Measurements from ENCODE around the gene TBX6.

The TBX6 gene

GRCh38 chr16:30096105-30096861 is 4.6 kb upstream of the TBX6 start, which contains the start of gene YPEL3:
TSS of gene YPEL3 (minus strand) at chr16:30096213. CDS start at chr16:30095482, 731 bp downstream.
- POLR2A ChIA-PET, result interaction anchor here (0.9 to 7.9 kb wide), 8 partner anchors 9 to 514 kb away, joined by 3 to 155 read pairs (median 6); partner anchors contain the start of genes ALDOA, CD2BP2 and ZNF689
- CTCF ChIA-PET, result interaction anchor here (0.6 to 1.0 kb wide), 3 partner anchors 41 to 64 kb away, joined by 3 to 4 read pairs (median 3); no protein-coding TSS in a partner anchor
- TF ChIP-seq FOXM1 (IDR thresholded peaks at IDR 0.05; ENCODE audit: borderline replicate concordance) (peak; percentile 48; the same call in 1 of the 2 replicates), TARDBP (IDR thresholded peaks at IDR 0.05) (no peak), L3MBTL2 (conservative IDR thresholded peaks at IDR 0.05) (peak; percentile 78), ELF4 (IDR thresholded peaks at IDR 0.05) (peak; percentile 55; the same call in 1 of the 2 replicates)
- peak; percentile 99 for DNase-seq (ENCODE audit: extremely low spot score)

- ChIA-PET CTCF (interaction anchor here (0.6 kb wide), 1 partner anchor 26 kb away, joined by 3 read pairs; no protein-coding TSS in a partner anchor), POLR2A (interaction anchor here (0.6 to 7.9 kb wide), 9 partner anchors 10 to 515 kb away, joined by 3 to 155 read pairs (median 6); partner anchors contain the start of genes ALDOA, CORO1A and ZNF689)
- no peak for DNase-seq (ENCODE audit: extremely low spot score)
Measured at GRCh38 chr16:30095166-30096078, 3.7 kb upstream of the TBX6 start.

DNA sequence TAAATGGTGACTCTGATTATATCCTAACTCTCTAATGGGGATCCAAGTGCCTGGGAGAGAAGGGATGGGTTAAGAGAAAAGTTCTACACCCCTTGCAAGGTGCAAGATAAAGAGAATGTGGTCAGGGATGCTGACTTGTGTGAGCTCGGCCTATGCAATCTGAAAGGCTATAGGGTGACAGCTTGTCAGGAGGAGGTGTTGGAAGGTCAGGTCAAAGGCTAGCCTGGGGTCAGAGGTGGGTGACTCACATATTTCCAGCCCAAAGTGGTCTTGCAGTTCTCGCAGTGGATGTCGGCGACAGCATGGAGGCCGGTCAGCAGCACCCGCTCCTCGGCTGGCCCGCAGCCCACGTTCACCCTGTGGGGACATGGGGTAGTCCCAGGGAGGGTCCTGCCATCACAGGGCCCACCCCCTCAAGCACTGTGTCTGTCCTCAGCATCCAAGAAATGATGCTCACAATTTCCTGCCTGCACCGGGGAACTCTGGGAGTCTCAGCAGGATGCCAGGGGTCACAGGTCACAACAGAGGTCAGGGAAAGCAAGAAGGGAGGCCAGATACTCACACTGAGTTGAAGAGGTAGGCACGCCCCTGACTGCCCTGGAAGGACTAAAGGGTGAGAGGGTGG is 2.9 kb upstream of the TBX6 start:
- ChIA-PET POLR2A (interaction anchor here (0.8 to 7.9 kb wide), 5 partner anchors 9 to 89 kb away, joined by 3 to 155 read pairs (median 5); partner anchors contain the start of genes ALDOA and CORO1A), CTCF (interaction anchor here (0.5 to 0.6 kb wide), 2 partner anchors 26 to 913 kb away, joined by 3 read pairs; no protein-coding TSS in a partner anchor)
- no peak for TF ChIP-seq ZNF384 (IDR thresholded peaks at IDR 0.05)

More at GRCh38 chr16:30095166-30096078, 3.7 kb upstream of the TBX6 start:
- no peak for TF ChIP-seq SP1 (IDR thresholded peaks at IDR 0.05)
- TF ChIP-seq LEF1 (IDR thresholded peaks at IDR 0.05; ENCODE audit: borderline replicate concordance), result no peak
- no peak for TF ChIP-seq ZNF384 (IDR thresholded peaks at IDR 0.05)
- no peak for TF ChIP-seq FOXA1 (IDR thresholded peaks at IDR 0.05)
- no peak for TF ChIP-seq L3MBTL2 (conservative IDR thresholded peaks at IDR 0.05)
- TF ChIP-seq ELF4 (IDR thresholded peaks at IDR 0.05), result no peak
- TF ChIP-seq FOXM1 (IDR thresholded peaks at IDR 0.05; ENCODE audit: borderline replicate concordance), result no peak
- TF ChIP-seq BHLHE40 (IDR thresholded peaks at IDR 0.05; ENCODE audit: borderline replicate concordance), result no peak
- no peak for TF ChIP-seq NFRKB (IDR thresholded peaks at IDR 0.05)
- TF ChIP-seq ARNT (IDR thresholded peaks at IDR 0.05), result no peak
- no peak for TF ChIP-seq TARDBP (IDR thresholded peaks at IDR 0.05)
- no peak for TF ChIP-seq CTBP1 (IDR thresholded peaks at IDR 0.05; ENCODE audit: borderline replicate concordance)
- TF ChIP-seq, protein P1, sequence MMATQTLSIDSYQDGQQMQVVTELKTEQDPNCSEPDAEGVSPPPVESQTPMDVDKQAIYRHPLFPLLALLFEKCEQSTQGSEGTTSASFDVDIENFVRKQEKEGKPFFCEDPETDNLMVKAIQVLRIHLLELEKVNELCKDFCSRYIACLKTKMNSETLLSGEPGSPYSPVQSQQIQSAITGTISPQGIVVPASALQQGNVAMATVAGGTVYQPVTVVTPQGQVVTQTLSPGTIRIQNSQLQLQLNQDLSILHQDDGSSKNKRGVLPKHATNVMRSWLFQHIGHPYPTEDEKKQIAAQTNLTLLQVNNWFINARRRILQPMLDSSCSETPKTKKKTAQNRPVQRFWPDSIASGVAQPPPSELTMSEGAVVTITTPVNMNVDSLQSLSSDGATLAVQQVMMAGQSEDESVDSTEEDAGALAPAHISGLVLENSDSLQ (IDR thresholded peaks at IDR 0.05), result no peak
- no peak for TF ChIP-seq SUZ12 (IDR thresholded peaks at IDR 0.05)
- TF ChIP-seq HDGF (IDR thresholded peaks at IDR 0.05; ENCODE audit: borderline replicate concordance), result no peak
- no peak for TF ChIP-seq FOXK2 (IDR thresholded peaks at IDR 0.05)

GRCh38 chr16:30092373-30093010 is 768 bp upstream of the TBX6 start:
- TF ChIP-seq FOXK2 (IDR thresholded peaks at IDR 0.05), result no peak
- TF ChIP-seq HDGF (IDR thresholded peaks at IDR 0.05; ENCODE audit: borderline replicate concordance), result 0 out of 2 replicates have a peak, but pooled peaks have one; percentile 59
- TF ChIP-seq L3MBTL2 (conservative IDR thresholded peaks at IDR 0.05), result peak; percentile 80
- peak; percentile 93 for DNase-seq (ENCODE audit: extremely low spot score)
- ChIA-PET CTCF (interaction anchor here (0.6 to 3.1 kb wide), 29 partner anchors 11 to 1128 kb away, joined by 3 to 36 read pairs (median 4); partner anchors contain the start of genes ALDOA, DCTPP1, GDPD3 and ZNF771), POLR2A (interaction anchor here (0.5 to 7.9 kb wide), 38 partner anchors 9 to 782 kb away, joined by 3 to 155 read pairs (median 4); partner anchors contain the start of genes ALDOA, CORO1A, DCTPP1 and KCTD13)

More for the DNA sequence above, 2.9 kb upstream of the TBX6 start:
- DNase-seq (ENCODE audit: extremely low spot score), result no peak

- TF ChIP-seq, protein P1 (IDR thresholded peaks at IDR 0.05), result no peak
- no peak for TF ChIP-seq NFRKB (IDR thresholded peaks at IDR 0.05)
- no peak for TF ChIP-seq TARDBP (IDR thresholded peaks at IDR 0.05)
- no peak for TF ChIP-seq FOXA1 (IDR thresholded peaks at IDR 0.05)
- no peak for TF ChIP-seq ARNT (IDR thresholded peaks at IDR 0.05)
- TF ChIP-seq FOXK2 (IDR thresholded peaks at IDR 0.05), result no peak
- TF ChIP-seq HDGF (IDR thresholded peaks at IDR 0.05; ENCODE audit: borderline replicate concordance), result no peak
- no peak for TF ChIP-seq ELF4 (IDR thresholded peaks at IDR 0.05)
- no peak for TF ChIP-seq SUZ12 (IDR thresholded peaks at IDR 0.05)
- TF ChIP-seq ZNF384 (IDR thresholded peaks at IDR 0.05), result no peak
- TF ChIP-seq LEF1 (IDR thresholded peaks at IDR 0.05; ENCODE audit: borderline replicate concordance), result no peak
- no peak for TF ChIP-seq CTBP1 (IDR thresholded peaks at IDR 0.05; ENCODE audit: borderline replicate concordance)
- TF ChIP-seq SP1 (IDR thresholded peaks at IDR 0.05), result no peak
- no peak for TF ChIP-seq FOXM1 (IDR thresholded peaks at IDR 0.05; ENCODE audit: borderline replicate concordance)
- no peak for TF ChIP-seq BHLHE40 (IDR thresholded peaks at IDR 0.05; ENCODE audit: borderline replicate concordance)
- no peak for TF ChIP-seq L3MBTL2 (conservative IDR thresholded peaks at IDR 0.05)
- no peak for DNase-seq (ENCODE audit: extremely low spot score)
- CTCF ChIA-PET, result interaction anchor here (1.2 to 3.1 kb wide), 8 partner anchors 10 to 48 kb away, joined by 4 to 36 read pairs (median 11); partner anchors contain the start of gene GDPD3
- POLR2A ChIA-PET, result interaction anchor here (0.8 to 7.9 kb wide), 10 partner anchors 9 to 280 kb away, joined by 3 to 155 read pairs (median 10); partner anchors contain the start of genes ALDOA, PPP4C and TBC1D10B
Measured at GRCh38 chr16:30090610-30091331, 953 bp downstream of the TBX6 start.
